Measurements from ENCODE around the gene MAMDC2. TPM values are rescaled to one million over a fixed set of nuclear protein-coding genes. Genes with fewer than 3 reads are reported as not detected.

Gene MAMDC2
- total RNA-seq, 3 donors from 2014 or later (not counting 1 experiment from before 2014, with no cell fraction given), result 0.10 to 0.32 TPM; not detected in 1

- WGBS (ENCODE audit: insufficient coverage), result 83% methylated on average over 3 of the region's 3 CpGs
- Histone ChIP-seq H3K36me3 (ENCODE audit: control insufficient read depth, insufficient read depth, low read length) (no peaks in the 10 kb centered on the region), H3K9me3 (ENCODE audit: control insufficient read depth, insufficient read depth, low read length) (no peaks in the 10 kb centered on the region), H3K4me3 (ENCODE audit: low read length) (no peak overlapping the region), H3K4me1 (ENCODE audit: control insufficient read depth, insufficient read depth, low read length) (peaks cover 3% of the 10 kb centered on the region), H3K27me3 (ENCODE audit: control insufficient read depth, insufficient read depth, low read length) (no peaks in the 10 kb centered on the region), H3K27ac (ENCODE audit: low read length) (no peak overlapping the region)
- no peak for DNase-seq
- Mint-ChIP-seq H3K36me3 (no peaks in the 10 kb centered on the region), H3K27ac (no peak overlapping the region), H3K4me1 (peaks cover 0 to 8% of the 10 kb centered on the region in 2 donors), H3K9me3 (no peaks in the 10 kb centered on the region), H3K4me3 (no peak overlapping the region), H3K27me3 (ENCODE audit: low read depth in 2 of 2) (peaks cover 10 to 12% of the 10 kb centered on the region in 2 donors)
- intact Hi-C loops (cut with micrococcal nuclease), result no loop called here
- no peak for ATAC-seq
- no peak for TF ChIP-seq CTCF (IDR thresholded peaks at IDR 0.05)
These were observed 64.5 kb downstream of the MAMDC2 start for GRCh38 chr9:70108181-70108580.

DNA sequence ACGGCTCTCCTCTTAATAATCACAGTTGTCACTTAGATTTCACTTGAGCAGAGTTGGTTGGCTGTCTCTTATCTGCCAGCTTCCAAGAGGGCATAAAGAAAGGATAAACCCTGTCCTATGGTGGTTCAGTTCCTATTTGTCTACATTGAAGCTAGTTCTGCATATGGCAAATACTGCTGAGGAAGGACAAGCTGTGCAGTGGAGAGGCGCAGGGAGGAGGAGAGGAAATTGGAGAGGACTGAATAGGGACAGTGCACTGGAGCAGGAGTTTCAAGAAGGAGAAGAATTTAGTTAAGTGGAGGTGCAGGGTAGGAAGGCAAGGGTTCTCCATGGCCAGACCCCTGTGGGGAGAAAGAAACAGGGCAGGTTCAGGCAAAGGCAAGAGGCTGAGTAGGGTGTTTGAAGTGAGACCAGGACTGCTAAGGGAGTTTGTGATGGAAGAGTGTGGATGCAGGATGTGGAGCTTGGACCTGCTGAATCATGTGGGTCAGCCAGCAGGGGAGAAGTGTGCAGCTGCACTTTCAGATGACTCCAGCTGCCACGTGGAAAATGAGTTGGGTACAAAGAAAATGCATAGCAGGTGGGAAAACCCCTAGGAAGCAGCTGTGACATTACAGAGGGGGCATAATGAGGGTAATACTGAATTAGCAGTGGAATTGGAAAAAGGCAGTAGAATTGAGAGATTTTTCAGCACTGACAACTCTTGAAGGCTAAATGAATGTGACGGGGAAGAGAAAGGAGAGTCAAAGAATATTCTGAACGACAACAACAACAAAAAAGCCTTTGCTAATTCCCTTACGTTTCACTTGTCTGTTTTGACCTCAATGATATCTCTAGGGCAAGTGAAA lies 66.8 kb downstream of the MAMDC2 start:
- ATAC-seq (peak in 2 of 3 donors; percentile 28 to 40), DNase-seq (no peak)
- intact Hi-C loops (cut with micrococcal nuclease), result loop anchor here (1.0 to 2.0 kb wide), 2 partner anchors 138 to 688 kb away; no protein-coding TSS in a partner anchor
- Mint-ChIP-seq H3K4me3 (no peak overlapping the region), H3K36me3 (no peaks in the 10 kb centered on the region), H3K27me3 (ENCODE audit: low read depth in 2 of 2) (peaks cover 12 to 14% of the 10 kb centered on the region in 2 donors), H3K9me3 (no peaks in the 10 kb centered on the region), H3K4me1 (peaks cover 0 to 8% of the 10 kb centered on the region in 2 donors), H3K27ac (no peak overlapping the region)
- no peak overlapping the region for H3K27ac ChIP-seq (ENCODE audit: low read length)
- H3K9me3 ChIP-seq (ENCODE audit: control insufficient read depth, insufficient read depth, low read length), result no peaks in the 10 kb centered on the region
- no peaks in the 10 kb centered on the region for H3K36me3 ChIP-seq (ENCODE audit: control insufficient read depth, insufficient read depth, low read length)
- no peak overlapping the region for H3K4me3 ChIP-seq (ENCODE audit: low read length)
- 55% methylated on average over 6 of the region's 6 CpGs for WGBS (ENCODE audit: insufficient coverage)
- H3K4me1 ChIP-seq (ENCODE audit: control insufficient read depth, insufficient read depth, low read length), result peaks cover 3% of the 10 kb centered on the region
- no peak for TF ChIP-seq CTCF (IDR thresholded peaks at IDR 0.05)
- no peaks in the 10 kb centered on the region for H3K27me3 ChIP-seq (ENCODE audit: control insufficient read depth, insufficient read depth, low read length)

DNA sequence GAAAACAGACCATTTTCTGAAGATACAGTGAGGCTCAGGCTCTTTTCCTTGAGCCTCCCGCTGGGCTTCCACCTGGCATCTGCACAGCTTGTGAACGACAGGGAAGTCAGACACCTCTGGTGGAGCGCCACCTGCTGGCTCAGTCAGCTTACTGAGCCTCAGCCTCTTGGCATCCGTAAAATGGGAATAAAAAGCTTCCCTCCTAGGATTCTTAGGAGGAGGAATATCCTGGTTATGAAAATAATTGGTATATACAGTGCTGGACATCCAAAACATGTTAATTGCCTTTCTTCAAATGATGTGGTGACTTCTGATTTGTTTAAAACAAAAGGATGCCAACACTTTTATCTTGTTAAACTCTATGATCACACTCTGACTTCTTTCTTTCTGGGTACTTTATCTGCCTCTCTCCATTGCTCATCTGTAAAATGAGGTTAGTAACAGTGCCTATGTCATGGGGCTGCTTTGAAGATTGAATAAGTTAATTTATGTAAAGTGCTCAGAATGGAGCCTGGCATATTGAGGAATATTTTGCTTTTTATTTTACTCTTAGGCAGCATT lies 67.5 kb downstream of the MAMDC2 start:
- no peak overlapping the region for H3K27ac ChIP-seq (ENCODE audit: low read length)
- no peak overlapping the region for H3K4me3 Mint-ChIP-seq
- H3K36me3 ChIP-seq (ENCODE audit: control insufficient read depth, insufficient read depth, low read length), result no peaks in the 10 kb centered on the region
- DNase-seq, result peak; percentile 35 to 66
- H3K9me3 ChIP-seq (ENCODE audit: control insufficient read depth, insufficient read depth, low read length), result no peaks in the 10 kb centered on the region
- TF ChIP-seq CTCF (IDR thresholded peaks at IDR 0.05), result peak; percentile 87
- no peaks in the 10 kb centered on the region for H3K27me3 ChIP-seq (ENCODE audit: control insufficient read depth, insufficient read depth, low read length)
- peaks cover 12 to 14% of the 10 kb centered on the region in 2 donors for H3K27me3 Mint-ChIP-seq (ENCODE audit: low read depth in 2 of 2)
- no peaks in the 10 kb centered on the region for H3K36me3 Mint-ChIP-seq
- H3K4me1 ChIP-seq (ENCODE audit: control insufficient read depth, insufficient read depth, low read length), result peaks cover 3% of the 10 kb centered on the region
- H3K27ac Mint-ChIP-seq, result no peak overlapping the region
- H3K4me1 Mint-ChIP-seq, result peaks cover 0 to 8% of the 10 kb centered on the region in 2 donors
- no peaks in the 10 kb centered on the region for H3K9me3 Mint-ChIP-seq
- H3K4me3 ChIP-seq (ENCODE audit: low read length), result no peak overlapping the region
- intact Hi-C loops (cut with micrococcal nuclease), result loop anchor here (1.0 to 2.0 kb wide), 2 partner anchors 139 to 688 kb away; no protein-coding TSS in a partner anchor
- WGBS (ENCODE audit: insufficient coverage), result 4% methylated on average over 3 of the region's 4 CpGs
- peak; percentile 50 to 71 (median 65) for ATAC-seq

Data from natural killer cell (primary cell).